ENCODE measurements around the gene DQX1. TPM values are rescaled to one million over a fixed set of nuclear protein-coding genes. Genes with fewer than 3 reads are reported as not detected.

The DQX1 gene
- total and polyA plus RNA-seq, 4 donors = 0.05 to 1.0 (median 0.08) TPM; not detected in 1

DNA sequence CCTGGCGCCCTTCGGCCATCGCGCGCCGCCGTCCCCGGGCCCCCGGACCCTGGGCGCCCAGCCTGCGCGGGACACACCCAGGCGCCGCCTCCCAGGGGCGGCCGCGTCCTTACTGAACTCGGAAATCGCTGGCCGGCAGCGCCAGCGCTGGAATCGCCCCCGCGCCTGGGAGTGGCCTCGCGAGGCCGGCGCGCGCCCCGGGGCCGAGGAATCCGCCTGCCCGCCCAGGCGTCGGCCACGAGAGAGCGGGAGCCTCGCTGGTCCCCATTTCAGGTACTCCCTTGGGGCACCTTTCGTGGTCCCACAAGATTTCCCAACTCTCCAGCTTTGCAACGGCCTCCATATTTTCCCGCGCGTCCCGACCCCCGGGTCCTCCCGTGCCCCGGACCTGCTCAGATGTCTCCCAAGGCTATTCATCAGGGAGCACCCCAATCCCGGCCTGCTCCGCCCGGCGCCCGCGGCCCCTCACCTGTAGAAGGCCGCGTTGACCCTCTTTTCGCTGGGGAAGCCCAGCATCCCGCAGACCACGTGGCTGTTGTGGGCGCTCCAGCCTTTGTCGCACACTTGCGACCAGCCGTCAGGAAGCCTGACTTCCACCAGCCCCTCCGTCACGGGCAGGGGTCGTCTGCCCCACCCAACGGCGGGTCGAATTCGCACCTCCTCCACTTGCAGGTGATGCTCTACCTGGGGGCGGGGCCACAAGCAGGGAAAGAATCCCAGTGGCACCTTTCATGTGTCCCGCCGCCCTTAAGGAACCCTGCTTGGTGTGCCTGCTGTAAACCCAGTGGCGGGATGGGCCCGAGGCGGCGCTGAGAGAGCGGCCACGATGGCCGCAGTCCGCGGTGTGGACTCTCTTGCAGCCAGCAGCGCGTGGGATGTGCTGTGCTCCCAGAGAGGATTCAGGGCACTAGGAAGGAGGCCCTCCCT is 23.1 kb upstream of the DQX1 start:
- no peaks in the 10 kb centered on the region for H3K27me3 ChIP-seq (ENCODE audit: control insufficient read depth in 4 of 4, insufficient read depth in 4 of 4, low read length in 3 of 4)
- H3K9ac ChIP-seq (ENCODE audit: low read depth in 1 of 2, low read length in 2 of 2) = peak overlapping the region in 1 of 2 donors; percentile 47
- H3K27ac ChIP-seq (ENCODE audit: low read depth in 1 of 2, low read length in 2 of 2) = no peak overlapping the region

More for the DNA sequence above, 23.1 kb upstream of the DQX1 start:
- Histone ChIP-seq H3K4me3 (ENCODE audit: low read depth in 1 of 3, low read length in 3 of 3) (peak overlapping the region; percentile 24 to 58 (median 56)), H3K36me3 (ENCODE audit: control insufficient read depth in 4 of 4, insufficient read depth in 3 of 4, low read depth in 1 of 4, low read length in 3 of 4) (no peaks in the 10 kb centered on the region), H3K4me1 (ENCODE audit: control insufficient read depth in 4 of 4, insufficient read depth in 4 of 4, low read length in 3 of 4) (peaks cover 5 to 16% (median 10%) of the 10 kb centered on the region in 4 donors), H3K9me3 (ENCODE audit: control insufficient read depth in 4 of 4, low read length in 3 of 4) (no peaks in the 10 kb centered on the region)
- peak; percentile 58 for DNase-seq (ENCODE audit: low spot score)
- no peak for TF ChIP-seq FOXA1 (IDR thresholded peaks at IDR 0.05)
- TF ChIP-seq YY1 (IDR thresholded peaks at IDR 0.05) = no peak
- no peak for TF ChIP-seq SP1 (IDR thresholded peaks at IDR 0.05)
- TF ChIP-seq, protein P1, sequence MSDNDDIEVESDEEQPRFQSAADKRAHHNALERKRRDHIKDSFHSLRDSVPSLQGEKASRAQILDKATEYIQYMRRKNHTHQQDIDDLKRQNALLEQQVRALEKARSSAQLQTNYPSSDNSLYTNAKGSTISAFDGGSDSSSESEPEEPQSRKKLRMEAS (IDR thresholded peaks at IDR 0.05) = no peak
- TF ChIP-seq, protein P2, sequence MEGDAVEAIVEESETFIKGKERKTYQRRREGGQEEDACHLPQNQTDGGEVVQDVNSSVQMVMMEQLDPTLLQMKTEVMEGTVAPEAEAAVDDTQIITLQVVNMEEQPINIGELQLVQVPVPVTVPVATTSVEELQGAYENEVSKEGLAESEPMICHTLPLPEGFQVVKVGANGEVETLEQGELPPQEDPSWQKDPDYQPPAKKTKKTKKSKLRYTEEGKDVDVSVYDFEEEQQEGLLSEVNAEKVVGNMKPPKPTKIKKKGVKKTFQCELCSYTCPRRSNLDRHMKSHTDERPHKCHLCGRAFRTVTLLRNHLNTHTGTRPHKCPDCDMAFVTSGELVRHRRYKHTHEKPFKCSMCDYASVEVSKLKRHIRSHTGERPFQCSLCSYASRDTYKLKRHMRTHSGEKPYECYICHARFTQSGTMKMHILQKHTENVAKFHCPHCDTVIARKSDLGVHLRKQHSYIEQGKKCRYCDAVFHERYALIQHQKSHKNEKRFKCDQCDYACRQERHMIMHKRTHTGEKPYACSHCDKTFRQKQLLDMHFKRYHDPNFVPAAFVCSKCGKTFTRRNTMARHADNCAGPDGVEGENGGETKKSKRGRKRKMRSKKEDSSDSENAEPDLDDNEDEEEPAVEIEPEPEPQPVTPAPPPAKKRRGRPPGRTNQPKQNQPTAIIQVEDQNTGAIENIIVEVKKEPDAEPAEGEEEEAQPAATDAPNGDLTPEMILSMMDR (IDR thresholded peaks at IDR 0.05; ENCODE audit: low read depth, low read length, missing input control) = no peak
- no peak for TF ChIP-seq FOXA2 (IDR thresholded peaks at IDR 0.05)
- TF ChIP-seq EGR1 (IDR thresholded peaks at IDR 0.05; ENCODE audit: low read depth in 2 of 2) = no peak
- TF ChIP-seq, protein P3, sequence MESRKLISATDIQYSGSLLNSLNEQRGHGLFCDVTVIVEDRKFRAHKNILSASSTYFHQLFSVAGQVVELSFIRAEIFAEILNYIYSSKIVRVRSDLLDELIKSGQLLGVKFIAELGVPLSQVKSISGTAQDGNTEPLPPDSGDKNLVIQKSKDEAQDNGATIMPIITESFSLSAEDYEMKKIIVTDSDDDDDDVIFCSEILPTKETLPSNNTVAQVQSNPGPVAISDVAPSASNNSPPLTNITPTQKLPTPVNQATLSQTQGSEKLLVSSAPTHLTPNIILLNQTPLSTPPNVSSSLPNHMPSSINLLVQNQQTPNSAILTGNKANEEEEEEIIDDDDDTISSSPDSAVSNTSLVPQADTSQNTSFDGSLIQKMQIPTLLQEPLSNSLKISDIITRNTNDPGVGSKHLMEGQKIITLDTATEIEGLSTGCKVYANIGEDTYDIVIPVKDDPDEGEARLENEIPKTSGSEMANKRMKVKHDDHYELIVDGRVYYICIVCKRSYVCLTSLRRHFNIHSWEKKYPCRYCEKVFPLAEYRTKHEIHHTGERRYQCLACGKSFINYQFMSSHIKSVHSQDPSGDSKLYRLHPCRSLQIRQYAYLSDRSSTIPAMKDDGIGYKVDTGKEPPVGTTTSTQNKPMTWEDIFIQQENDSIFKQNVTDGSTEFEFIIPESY (IDR thresholded peaks at IDR 0.05) = no peak
- TF ChIP-seq JUND (IDR thresholded peaks at IDR 0.05) = no peak
- no peak for TF ChIP-seq RAD21 (IDR thresholded peaks at IDR 0.05)
- TF ChIP-seq, protein P4, sequence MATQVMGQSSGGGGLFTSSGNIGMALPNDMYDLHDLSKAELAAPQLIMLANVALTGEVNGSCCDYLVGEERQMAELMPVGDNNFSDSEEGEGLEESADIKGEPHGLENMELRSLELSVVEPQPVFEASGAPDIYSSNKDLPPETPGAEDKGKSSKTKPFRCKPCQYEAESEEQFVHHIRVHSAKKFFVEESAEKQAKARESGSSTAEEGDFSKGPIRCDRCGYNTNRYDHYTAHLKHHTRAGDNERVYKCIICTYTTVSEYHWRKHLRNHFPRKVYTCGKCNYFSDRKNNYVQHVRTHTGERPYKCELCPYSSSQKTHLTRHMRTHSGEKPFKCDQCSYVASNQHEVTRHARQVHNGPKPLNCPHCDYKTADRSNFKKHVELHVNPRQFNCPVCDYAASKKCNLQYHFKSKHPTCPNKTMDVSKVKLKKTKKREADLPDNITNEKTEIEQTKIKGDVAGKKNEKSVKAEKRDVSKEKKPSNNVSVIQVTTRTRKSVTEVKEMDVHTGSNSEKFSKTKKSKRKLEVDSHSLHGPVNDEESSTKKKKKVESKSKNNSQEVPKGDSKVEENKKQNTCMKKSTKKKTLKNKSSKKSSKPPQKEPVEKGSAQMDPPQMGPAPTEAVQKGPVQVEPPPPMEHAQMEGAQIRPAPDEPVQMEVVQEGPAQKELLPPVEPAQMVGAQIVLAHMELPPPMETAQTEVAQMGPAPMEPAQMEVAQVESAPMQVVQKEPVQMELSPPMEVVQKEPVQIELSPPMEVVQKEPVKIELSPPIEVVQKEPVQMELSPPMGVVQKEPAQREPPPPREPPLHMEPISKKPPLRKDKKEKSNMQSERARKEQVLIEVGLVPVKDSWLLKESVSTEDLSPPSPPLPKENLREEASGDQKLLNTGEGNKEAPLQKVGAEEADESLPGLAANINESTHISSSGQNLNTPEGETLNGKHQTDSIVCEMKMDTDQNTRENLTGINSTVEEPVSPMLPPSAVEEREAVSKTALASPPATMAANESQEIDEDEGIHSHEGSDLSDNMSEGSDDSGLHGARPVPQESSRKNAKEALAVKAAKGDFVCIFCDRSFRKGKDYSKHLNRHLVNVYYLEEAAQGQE (IDR thresholded peaks at IDR 0.05) = no peak
- no peak for TF ChIP-seq HNF4A (conservative IDR thresholded peaks at IDR 0.05)
- TF ChIP-seq, protein P5, sequence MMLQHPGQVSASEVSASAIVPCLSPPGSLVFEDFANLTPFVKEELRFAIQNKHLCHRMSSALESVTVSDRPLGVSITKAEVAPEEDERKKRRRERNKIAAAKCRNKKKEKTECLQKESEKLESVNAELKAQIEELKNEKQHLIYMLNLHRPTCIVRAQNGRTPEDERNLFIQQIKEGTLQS (IDR thresholded peaks at IDR 0.05) = no peak
- TF ChIP-seq TAF1 (conservative IDR thresholded peaks at IDR 0.05) = no peak
- TF ChIP-seq GABPA (IDR thresholded peaks at IDR 0.05 in 1 of 2, conservative IDR thresholded peaks at IDR 0.05 in 1 of 2) = no peak
- TF ChIP-seq NR2F2 (IDR thresholded peaks at IDR 0.05) = no peak
- TF ChIP-seq HNF4G (IDR thresholded peaks at IDR 0.05) = no peak
- no peak for TF ChIP-seq RXRA (IDR thresholded peaks at IDR 0.05)
- 4% methylated on average over 85 of the region's 85 CpGs for WGBS

All from liver (tissue), 9 donors.